GM18517 (cell line): ENCODE data around the gene AVPR2.

ENCODE experiments used
- ATAC-seq: cut with Tn5 transposase; IDR thresholded peaks from one replicate; pipeline ENCODE4 v1.9.1; 2021; ENCODE audit warnings: mild to moderate bottlenecking, moderate library complexity; ENCODE audit not compliant: unreplicated experiment

Gene AVPR2

DNA sequence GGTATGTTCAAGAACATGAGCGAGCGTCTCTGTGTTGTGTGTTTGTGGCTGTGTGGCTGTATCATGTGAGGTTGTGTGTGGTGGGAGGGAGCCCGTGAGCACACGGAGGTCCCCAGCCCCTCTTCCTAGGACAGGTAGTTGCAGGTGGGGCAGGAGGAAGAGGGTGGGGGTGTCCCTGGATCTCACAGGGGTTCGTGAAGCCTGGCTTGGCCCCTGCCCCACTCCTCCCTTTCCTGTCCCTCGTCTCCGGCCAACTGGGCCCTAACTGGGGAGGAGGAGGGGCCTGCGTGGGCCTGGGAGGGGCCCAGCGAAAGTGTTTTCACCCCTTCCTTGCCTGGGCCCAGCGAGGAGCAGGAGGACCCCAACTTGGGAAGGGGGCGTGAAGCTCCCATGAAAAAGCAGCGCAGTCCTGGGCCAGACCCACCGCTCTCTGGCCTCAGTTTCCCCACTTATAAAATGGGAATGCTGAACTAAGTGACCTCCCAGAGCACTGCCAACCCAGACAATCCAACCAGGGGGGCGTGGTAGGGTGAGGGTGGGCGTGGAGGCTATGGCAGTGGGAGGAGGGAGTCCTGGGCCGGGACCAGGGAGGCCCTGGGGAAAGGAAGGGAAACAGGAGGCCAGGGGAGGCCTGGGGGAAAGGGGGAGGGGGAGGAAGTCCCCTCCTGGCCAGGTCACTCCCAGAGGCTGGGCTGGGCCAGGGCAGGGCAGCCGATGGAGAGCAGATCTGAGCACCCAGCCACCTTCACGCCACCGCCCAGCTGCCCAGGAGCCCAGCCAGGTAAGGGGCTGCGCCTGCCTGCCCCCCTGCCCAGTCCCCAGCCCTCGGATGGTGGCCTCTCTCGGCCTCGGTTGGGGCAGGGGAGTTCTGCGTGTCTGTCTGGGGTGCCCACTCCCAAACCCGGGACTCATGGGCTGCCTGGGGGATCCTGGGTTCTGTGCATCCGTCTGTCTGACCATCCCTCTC lies at the start of gene AVPR2:
AVPR2 (plus strand) TSS at position 683 of the 967 bp plus-strand sequence. CDS start 473 bp downstream, outside the sequence.
- ATAC-seq, result no peak

DNA sequence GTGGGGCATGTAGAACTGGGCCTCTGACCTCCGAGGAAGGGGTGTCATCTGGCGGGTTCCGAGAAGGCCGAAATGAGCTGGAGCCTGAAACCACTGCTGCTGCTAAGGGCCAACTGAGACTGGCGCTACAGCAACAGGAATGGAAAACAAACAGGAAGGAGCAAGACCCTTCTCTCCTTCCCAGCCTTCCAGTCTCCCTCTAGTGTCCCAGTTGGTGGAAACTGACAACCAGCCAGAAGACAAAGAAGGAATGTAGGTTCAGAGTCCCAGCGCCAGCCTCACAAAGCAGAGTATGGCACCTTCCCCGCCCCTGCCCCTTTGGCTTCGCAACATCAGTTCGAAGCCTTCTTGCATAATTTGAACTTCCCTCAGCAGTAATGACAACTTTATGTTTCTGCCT lies 49.8 kb upstream of the AVPR2 start:
- ATAC-seq, result no peak

DNA sequence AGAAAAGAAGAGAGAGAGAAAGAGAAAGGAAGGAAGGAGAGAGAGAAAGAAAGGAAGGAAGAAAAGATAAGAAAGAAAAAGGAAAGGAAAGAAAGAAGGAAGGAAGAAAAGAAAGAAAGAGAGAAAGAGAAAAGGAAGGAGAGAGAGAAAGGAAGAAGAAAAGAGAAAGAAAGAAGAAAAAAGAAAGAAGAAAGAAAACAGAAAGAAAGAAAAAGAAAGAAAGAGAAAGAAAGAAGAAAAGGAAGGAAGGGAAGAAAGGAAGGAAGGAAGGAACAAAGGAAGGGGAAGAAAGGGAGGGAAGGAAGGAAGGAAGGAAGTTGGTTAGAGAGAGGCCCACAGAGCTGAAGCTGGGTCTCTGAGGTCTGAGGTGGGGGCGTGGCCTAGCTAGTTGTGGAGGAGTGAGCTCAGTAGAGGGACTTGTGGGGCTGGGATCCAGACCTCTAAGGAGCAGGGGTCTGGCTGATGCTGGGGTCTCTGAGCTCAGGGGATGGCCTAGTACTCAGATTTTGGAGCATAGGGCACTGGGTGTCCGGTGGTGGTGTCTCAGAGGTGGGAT lies 47.0 kb upstream of the AVPR2 start:
- ATAC-seq, result no peak

DNA sequence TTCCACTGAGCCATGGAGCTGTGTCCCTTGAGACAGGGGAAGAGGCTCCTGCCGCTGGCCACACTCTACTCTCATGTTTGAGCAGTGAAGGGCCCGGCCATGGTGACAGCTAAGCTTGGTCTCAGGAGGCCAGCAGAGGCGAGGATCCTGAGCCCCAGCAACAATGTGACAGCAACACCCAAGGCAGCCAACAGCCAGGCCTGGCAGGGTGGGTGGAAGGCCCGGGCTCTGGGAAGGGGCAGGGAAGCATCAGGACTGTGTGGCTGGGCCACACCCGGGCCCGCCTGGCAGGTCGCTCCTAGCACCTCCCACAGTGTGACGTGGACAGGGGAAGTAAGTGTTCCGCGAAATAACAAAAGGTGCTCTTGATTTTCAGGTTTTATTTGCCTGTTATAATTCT lies 43.3 kb upstream of the AVPR2 start:
- ATAC-seq, result no peak

DNA sequence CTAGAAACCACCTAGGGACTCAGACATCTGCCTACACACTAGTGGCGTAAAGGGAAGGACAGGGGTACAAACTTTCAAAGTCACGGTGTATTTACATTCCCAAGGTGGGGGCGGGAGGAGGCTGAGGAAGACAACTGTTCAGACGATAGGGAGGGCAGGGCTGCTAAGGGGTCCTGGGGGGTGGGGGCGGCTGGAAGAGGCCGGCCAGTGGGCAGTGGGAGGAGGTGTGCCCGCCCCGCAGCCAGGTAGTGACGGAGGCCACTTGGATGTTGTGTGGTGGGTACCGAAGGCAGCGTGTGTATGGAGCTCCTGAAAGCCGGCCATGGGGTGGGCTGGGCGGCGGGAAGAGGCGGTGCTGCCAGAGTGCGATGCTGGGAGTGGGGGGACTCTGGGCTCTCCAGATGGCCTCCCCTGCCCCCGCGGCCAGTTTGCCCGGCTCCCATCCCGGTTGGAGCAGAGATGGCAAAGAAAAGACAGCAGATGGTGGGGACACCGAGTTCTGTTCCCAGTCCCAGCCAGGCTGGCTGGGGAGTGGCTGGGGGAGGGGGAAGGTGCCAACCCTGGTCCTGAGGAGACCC lies 42.7 kb upstream of the AVPR2 start:
- ATAC-seq, result no peak

DNA sequence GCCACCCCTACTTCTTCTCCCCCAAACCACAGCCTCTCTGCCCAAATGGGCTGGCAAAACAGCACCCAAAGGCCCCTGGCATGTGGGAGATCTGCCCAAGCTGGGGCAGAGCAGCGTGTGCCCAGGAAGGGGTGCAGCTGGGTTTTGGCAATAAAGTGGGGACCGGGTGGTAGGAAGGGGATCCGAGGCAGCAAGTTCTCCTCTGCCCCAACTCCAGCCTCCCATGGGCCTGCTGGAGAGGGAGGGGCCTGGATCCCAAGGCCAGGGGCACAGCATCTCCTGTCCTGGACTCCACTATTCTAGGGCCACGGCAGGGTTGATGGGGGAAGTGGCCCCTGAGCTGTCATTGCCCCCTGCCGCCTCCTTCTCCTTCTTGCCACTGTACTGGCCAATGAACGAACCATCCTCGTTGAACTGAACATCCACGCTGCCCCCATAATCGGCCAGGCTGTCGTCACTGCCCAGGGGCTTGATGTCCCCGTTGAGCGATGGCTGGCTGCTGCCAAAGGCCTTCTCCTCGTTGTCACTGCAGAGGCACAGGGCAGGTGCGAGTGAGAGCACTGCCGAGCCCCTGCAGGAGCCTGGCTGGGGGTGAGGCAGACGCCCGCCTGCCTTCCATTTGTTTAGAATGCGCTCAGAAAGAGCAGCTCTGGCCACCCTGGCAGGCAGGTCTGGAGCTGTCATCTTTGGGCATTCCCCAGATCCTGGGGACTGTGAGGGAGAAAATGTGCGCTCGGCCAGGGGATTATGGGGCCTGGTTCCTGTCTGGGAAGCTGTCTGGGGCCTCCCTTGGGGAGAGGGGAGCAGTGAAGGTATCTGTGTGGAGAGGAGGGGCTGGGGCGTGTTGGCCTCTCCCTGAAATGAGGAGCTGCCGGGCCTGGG lies 41.9 kb upstream of the AVPR2 start:
- no peak for ATAC-seq

DNA sequence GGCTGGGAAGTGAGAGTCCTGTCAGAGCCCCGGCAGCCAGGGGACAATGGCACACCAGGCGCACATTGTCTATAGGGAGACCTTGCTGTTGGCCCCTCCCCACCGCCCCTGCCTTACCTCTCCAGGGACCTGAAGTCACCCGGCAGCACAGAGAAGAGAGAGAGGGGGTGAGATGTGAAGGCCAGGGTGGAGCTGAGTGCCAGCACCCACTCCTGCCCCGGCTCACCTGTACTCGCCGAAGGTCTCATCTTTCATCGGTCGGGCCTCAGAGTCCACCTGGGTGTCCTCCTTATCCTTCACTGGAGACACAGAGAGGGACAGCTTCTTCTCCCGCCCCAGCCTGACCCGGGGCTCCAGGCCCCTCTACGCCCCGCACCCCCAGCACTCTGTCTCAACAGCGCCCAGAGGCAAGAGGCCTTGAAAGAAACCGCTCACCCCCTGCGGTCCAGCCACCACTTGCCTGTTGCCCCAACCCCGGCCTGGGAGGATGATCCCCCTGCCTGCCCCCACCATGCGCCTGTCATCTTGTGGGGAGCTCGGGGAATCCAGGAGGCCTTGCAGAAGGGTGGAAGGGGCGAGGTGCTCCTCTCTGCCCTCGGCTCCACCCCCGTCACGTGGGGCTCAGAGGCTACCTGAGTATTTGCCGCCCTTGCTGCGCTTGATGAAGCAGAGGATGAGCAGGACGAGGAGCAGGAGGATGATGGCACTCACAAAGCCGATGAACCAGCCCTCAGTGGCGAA lies 41.1 kb upstream of the AVPR2 start:
- ATAC-seq, result no peak

DNA sequence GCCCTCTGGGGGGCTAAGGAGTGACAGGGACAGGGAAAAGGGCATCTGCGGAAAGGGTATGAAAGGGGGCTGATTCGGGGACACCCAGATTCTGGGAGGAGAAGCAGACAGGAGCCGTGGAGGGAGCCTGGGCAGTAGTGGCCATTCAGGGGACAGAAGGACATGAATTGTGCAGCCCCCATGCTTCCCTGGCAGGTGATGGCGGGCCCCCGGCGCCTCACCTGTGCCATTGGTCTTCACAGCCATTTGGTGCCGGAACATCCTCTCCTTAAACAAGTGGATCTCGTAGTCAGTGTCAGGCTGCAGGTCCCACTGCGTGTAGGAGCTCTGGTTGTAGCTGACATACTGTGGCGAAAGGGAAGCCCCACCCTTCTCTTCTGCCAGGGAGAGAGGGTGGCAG lies 40.4 kb upstream of the AVPR2 start:
- no peak for ATAC-seq

DNA sequence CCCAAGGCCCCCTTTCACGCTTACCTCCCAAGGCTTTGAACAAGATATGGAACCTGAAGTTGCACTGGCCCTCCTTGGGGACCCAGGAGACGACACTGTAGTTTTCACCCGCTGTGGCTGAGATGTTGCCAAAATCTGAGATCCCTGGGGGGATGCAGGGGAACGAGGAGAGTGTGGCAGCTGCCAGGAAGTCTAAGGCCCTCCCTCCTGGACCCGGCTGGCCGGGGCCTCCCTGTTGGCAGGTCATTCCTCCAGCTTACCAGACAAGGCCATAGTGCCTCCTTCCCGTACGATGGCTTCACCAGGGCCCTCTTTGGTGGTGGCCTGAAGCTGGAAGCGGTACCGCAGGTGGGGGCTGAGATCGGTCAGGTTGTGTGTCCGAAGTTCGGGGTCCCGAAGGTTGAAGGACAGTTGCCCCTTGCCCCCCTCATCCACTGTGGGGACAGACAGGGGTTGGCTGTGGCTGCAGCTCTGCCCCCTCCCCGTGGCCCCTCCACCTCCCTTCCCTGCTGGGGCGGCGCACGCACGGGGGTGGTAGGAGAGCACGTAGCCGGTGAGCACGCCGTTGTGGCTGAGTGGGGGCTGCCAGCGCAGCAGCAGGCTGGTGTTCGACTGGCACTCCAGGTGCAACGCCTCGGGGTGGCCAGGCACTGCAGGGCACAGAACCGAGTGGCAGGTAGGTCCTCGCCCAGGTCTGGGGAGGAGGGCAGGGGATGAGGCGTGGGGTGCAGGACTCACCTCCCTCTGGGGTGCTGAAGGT lies 39.7 kb upstream of the AVPR2 start:
- ATAC-seq, result no peak

DNA sequence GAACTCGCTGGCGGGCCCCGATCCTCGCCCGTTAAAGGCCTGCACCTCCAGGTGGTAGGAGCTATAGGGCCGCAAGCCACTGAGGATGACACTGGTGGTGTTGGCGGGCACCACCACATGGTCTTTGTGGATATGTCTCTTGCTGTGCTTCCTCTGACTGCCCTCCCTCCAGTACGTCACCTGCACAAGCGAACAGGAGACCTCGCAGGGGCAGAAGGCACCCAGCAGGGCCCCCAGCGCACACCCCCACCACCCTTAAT lies 39.2 kb upstream of the AVPR2 start:
- no peak for ATAC-seq

DNA sequence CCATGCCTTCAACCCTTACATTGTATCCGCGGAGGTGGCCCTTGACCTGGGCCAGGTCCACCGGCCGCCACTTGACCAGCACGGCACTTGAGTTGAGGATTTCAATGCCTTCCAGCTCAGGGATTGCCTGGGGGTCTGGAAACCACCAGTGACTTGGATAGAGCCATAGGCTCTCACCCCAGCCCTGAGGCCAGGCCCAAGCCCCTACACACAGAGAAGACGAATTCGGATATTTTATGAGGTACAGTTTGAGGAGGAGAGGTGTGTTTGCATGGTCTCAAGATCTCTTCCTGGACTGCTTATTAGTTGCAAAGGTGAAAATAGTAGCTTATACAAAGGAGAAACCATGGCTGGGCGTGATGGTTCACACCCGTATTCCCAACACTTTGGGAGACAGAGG lies 38.8 kb upstream of the AVPR2 start:
- ATAC-seq, result no peak

DNA sequence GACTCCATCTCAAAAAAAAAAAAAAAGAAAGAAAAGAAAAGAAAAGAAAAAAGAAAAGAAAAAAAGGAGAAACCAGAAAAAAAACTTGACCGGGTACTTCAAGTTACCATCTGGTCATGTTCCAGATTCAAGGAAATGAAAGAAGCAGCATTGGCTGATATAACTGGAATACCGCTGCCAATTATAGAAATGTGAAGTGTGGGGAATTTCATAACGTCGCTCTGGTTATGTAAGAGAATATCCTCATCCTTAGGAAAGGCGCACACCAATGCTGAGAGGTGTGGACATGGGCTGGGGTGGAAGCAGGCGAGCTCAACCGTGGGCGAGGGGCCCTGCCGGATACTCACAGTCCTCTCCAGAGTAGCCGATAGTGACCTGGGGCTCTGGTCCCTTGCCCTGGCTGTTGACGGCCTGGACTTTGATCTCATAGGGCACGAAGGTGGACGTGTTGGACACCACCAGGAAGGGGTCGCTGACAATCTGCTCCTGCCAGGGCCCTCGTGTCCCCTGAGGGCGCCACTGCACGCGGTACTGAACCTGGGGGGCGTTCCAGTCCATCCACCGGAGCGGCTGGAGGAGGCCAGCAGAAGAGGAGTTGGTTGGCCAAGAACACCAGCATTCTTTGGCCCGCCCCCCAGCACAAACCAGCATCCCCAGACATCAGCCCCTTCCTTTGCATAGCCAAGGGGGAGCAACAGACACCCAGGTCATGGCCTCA lies 38.0 kb upstream of the AVPR2 start:
- ATAC-seq, result no peak

DNA sequence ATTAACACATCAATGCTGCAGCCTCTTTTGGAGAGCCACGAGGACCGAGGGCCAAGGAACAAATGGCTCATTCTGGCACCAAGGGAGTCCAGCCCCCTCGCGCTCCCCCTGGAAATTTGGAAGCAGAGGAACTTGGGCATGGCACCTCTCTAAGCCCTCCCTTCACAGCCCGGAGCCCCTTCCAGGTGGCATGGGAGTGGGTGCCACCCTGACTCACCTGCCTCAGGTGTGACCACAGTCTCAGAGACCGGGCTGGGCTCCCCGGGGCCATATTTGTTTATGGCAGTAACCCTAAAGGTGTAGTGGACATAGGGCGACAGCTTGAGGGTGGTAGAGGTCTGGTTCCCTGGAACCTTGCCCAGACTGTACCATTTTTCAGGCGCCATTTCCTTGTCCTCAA lies 37.3 kb upstream of the AVPR2 start:
- ATAC-seq, result no peak

DNA sequence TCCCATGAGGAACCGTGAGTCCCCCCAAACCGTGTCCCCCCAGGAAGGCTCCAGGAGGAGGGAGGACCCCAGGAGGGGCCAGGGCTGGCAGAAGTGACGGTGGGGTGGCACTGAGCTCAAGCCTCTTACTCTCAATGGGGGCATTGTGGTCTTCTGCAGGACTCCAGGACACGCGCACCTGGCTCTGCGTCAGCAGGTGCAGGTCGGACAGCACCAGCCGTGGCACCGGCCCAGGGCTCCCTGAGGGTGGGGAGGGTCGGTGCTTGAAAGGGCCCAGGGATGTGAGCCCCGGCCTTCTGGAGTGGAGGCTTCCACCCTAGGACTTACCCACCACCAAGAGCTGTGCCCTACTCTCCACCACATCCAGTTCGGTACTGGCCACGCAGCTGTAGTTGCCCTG lies 36.8 kb upstream of the AVPR2 start:
- ATAC-seq, result no peak

DNA sequence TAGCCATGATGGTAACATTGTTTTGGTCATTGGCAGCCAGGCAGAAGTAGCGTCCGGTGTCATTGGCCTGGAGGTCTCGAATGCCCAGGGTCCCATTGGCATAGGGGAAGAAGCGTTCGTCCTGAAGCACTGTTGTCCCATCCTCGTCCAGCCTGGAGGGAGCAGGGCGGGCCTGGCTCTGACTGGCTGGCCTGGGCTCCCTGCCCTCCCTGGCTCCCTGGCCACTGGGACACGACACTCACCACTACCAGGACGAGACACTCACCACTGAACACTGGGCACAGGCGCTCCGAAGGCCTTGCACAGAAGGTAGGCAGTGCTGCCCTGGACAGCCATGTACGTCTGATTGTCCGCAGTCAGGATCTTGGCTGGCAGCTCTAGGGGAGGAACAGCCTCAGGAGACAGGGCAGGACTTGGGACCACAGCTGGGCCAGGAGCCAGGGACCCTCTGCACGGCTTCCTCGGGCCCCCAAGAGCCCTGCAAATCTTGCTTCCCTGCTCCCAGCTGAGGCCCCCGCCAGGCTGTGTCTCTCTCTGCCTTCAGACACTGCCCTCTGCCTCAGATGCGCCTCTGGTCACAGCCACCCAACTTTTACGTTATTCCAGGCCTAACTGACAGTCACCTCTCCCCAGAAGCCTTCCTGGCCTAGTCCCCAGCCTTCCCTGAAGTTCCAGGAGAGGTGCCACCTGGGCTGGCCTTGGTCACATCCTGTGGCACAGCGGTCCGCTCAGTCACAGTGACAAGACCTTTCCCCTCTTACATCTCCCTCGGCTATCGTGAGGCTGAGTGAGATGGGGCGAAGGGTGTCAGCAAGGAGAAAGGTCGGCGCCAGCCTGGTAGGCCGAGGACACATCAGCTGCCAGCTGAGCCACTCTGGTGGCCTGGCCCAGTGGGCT lies 35.6 kb upstream of the AVPR2 start:
- ATAC-seq, result no peak

DNA sequence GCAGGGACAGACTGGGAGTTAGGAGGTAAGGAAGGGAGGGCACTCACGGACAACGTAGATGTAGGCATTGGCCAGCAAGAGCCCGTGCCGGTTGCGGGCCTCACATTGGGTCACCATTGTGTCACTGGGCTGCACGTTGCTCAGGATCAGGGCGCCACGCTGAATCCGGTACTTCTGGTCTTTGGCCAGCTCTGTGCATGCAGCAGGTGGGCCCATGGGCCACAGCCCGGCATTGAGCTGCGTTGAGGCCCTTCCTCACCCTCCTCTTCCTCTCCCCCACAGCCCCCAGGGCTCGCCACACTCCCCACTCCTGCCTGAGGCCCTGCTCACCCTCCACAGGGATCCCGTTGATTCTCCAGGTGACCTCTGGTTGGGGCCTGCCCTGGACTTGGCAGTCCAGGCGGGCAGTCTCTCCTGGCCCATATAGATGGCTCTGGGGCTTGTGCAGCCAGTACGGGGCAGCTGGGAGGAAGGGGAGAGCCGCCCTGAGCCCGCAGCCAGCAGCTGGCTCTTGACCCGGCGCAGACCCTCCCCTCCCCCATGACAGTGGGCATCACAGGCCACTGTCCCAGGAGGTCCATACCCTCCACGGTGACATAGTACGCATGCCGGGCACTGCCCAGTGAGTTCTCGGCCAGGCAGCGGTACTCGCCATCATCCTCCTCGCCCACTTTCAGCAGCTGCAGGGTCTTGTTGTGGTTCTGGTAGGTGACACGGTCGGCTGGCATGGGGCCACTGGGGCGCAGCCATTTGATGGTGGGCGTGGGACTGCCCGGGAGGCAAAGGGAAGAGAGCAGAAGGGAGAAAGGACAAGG lies 34.8 kb upstream of the AVPR2 start:
- ATAC-seq, result no peak

DNA sequence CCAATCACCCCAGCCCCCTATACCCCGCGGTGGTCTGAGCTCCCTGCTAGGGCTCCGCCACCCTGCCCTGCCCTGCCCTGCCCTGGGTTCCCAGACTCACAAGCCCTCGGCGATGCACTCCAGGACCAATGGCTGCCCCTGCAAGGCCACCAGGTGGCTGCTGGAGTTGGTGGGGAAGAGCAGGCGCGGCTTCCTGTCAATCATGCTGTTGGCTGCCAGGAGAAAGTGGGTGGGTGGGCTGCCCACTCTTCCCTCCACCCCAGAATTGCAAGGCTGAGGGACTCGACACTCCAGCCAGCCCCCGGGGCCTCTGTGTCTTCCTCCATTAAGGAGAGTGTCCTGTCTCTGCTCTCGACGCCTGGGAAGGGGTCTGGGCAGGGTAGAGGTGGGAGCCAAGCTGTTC lies 34.2 kb upstream of the AVPR2 start:
- ATAC-seq, result no peak
